ENCODE results near the gene RABGAP1L.

Gene RABGAP1L

GRCh38 chr1:174976436-174977108 is 817.3 kb downstream of the RABGAP1L start:
- no peak for DNase-seq

GRCh38 chr1:174982971-174983689 is 823.8 kb downstream of the RABGAP1L start:
- peak; percentile 76 for DNase-seq

GRCh38 chr1:174984952-174985351 is 825.6 kb downstream of the RABGAP1L start:
- DNase-seq, result no peak

- no peak for DNase-seq
Observed at GRCh38 chr1:174988539-174988938, 829.2 kb downstream of the RABGAP1L start.

GRCh38 chr1:174988986-174989385 is 829.7 kb downstream of the RABGAP1L start:
- DNase-seq, result no peak

- no peak for DNase-seq
Observed at GRCh38 chr1:174989536-174990220, 830.4 kb downstream of the RABGAP1L start.

- peak; percentile 53 for DNase-seq
Observed at GRCh38 chr1:174990382-174990999, 831.2 kb downstream of the RABGAP1L start.

- no peak for DNase-seq
Observed at GRCh38 chr1:174991473-174991872, 832.2 kb downstream of the RABGAP1L start.

GRCh38 chr1:174995121-174995520 is 835.8 kb downstream of the RABGAP1L start:
- DNase-seq, result no peak

- DNase-seq, result no peak
Observed at GRCh38 chr1:174995916-174996315, 836.6 kb downstream of the RABGAP1L start.

GRCh38 chr1:174996476-174996875 is 837.2 kb downstream of the RABGAP1L start:
- no peak for DNase-seq

- DNase-seq, result no peak
Observed at GRCh38 chr1:174997041-174997440, 837.7 kb downstream of the RABGAP1L start.

GRCh38 chr1:174998569-174999215 is 839.4 kb downstream of the RABGAP1L start:
- peak; percentile 82 for DNase-seq

GRCh38 chr1:174999216-174999935 is 840.1 kb downstream of the RABGAP1L start:
- DNase-seq, result peak; percentile 99

- DNase-seq, result no peak
Observed at GRCh38 chr1:174999936-175000696, 840.8 kb downstream of the RABGAP1L start, which contains the start of gene CACYBP. TSS of gene CACYBP (plus strand) at chr1:174999947. CDS start at chr1:175000181, 234 bp downstream.

GRCh38 chr1:175000697-175001187 is 841.4 kb downstream of the RABGAP1L start:
- peak; percentile 33 for DNase-seq

GRCh38 chr1:175002910-175003517 is 843.7 kb downstream of the RABGAP1L start:
- no peak for DNase-seq

GRCh38 chr1:175003521-175003920 is 844.2 kb downstream of the RABGAP1L start:
- DNase-seq, result no peak

- DNase-seq, result no peak
Observed at GRCh38 chr1:175005085-175005783, 845.9 kb downstream of the RABGAP1L start.

- no peak for DNase-seq
Observed at GRCh38 chr1:175009532-175009931, 850.2 kb downstream of the RABGAP1L start.

Data from CD4-positive, alpha-beta T cell treated with Interleukin-12 subunit alpha and Interleukin-12 subunit beta, for 1 hour (primary cell).